ENCODE data around the gene PNPLA6. TPM values are rescaled to one million over a fixed set of nuclear protein-coding genes. Genes with fewer than 3 reads are reported as not detected.

PNPLA6 gene
- total and polyA plus RNA-seq, 2 experiments from 2014 or later = 66.6 to 135 TPM

DNA sequence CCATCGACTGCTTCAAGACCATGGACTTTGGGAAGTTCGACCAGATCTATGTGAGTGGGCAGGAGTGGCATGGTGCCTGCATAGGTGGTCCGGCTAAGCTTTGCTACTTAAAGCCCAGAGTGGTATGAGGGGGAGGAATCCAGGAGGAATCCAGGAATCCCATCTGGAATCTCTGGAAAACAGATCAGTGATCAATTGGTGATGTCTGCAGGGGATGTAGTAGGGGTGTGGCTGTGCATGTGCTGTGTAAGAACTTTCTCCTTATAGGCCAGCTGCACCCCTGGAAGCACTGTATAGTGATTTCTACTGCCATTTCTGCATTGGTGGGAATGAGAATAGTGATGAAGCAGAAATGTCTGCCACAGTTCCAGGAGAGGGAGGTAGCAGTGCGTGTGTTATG is 23.6 kb downstream of the PNPLA6 start:
- H3K9me3 Mint-ChIP-seq = no peaks in the 10 kb centered on the region; the same call in 1 of the 3 replicates
- H3K4me1 Mint-ChIP-seq = no peaks in the 10 kb centered on the region
- DNase-seq (ENCODE audit: low spot score) (no peak), ATAC-seq (no peak)
- peaks cover 7% of the 10 kb centered on the region for H3K27me3 Mint-ChIP-seq (ENCODE audit: insufficient read depth, low read depth, poor library complexity)
- Histone ChIP-seq H4K20me1 (replicated peaks; ENCODE audit: insufficient read depth) (no peaks in the 10 kb centered on the region; the same call in 1 of the 2 replicates), H3K79me2 (replicated peaks; ENCODE audit: insufficient read depth) (no peaks in the 10 kb centered on the region), H3K4me1 (ENCODE audit: insufficient read depth) (no peaks in the 10 kb centered on the region), H3K36me3 (ENCODE audit: insufficient read depth) (peaks cover 8% of the 10 kb centered on the region; the same call in 1 of the 2 replicates), H3K4me3 (no peak overlapping the region), H3K9me2 (ENCODE audit: insufficient read depth) (no peaks in the 10 kb centered on the region), H3F3A (replicated peaks; ENCODE audit: low read depth) (no peaks in the 10 kb centered on the region), H3K4me2 (no peak overlapping the region), H3K27me3 (ENCODE audit: insufficient read depth) (no peaks in the 10 kb centered on the region), H3K27ac (ENCODE audit: low read depth) (no peak overlapping the region), H2AFZ (no peak overlapping the region)
- no peak overlapping the region for H3K27ac Mint-ChIP-seq
- TF ChIP-seq ETS1 (IDR thresholded peaks at IDR 0.05) = no peak
- no peak for TF ChIP-seq STAT1 (IDR thresholded peaks at IDR 0.05; ENCODE audit: unreplicated experiment)
- no peak for TF ChIP-seq ZNF331 (CRISPR knock-in tag; IDR thresholded peaks at IDR 0.05; ENCODE audit: low read depth)
- TF ChIP-seq EZH2 (IDR thresholded peaks at IDR 0.05; ENCODE audit: low read depth, unreplicated experiment) = no peak
- TF ChIP-seq ZNF462 (CRISPR knock-in tag; IDR thresholded peaks at IDR 0.05) = no peak
- no peak for TF ChIP-seq CTCF (conservative IDR thresholded peaks at IDR 0.05; ENCODE audit: low read depth in 2 of 2)
- TF ChIP-seq, protein P1, sequence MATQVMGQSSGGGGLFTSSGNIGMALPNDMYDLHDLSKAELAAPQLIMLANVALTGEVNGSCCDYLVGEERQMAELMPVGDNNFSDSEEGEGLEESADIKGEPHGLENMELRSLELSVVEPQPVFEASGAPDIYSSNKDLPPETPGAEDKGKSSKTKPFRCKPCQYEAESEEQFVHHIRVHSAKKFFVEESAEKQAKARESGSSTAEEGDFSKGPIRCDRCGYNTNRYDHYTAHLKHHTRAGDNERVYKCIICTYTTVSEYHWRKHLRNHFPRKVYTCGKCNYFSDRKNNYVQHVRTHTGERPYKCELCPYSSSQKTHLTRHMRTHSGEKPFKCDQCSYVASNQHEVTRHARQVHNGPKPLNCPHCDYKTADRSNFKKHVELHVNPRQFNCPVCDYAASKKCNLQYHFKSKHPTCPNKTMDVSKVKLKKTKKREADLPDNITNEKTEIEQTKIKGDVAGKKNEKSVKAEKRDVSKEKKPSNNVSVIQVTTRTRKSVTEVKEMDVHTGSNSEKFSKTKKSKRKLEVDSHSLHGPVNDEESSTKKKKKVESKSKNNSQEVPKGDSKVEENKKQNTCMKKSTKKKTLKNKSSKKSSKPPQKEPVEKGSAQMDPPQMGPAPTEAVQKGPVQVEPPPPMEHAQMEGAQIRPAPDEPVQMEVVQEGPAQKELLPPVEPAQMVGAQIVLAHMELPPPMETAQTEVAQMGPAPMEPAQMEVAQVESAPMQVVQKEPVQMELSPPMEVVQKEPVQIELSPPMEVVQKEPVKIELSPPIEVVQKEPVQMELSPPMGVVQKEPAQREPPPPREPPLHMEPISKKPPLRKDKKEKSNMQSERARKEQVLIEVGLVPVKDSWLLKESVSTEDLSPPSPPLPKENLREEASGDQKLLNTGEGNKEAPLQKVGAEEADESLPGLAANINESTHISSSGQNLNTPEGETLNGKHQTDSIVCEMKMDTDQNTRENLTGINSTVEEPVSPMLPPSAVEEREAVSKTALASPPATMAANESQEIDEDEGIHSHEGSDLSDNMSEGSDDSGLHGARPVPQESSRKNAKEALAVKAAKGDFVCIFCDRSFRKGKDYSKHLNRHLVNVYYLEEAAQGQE (IDR thresholded peaks at IDR 0.05; ENCODE audit: unreplicated experiment) = no peak
- TF ChIP-seq POLR2AphosphoS5 (IDR thresholded peaks at IDR 0.05; ENCODE audit: low read depth) = no peak
- no peak for TF ChIP-seq EZH2phosphoT487 (IDR thresholded peaks at IDR 0.05; ENCODE audit: unreplicated experiment)
- H3K4me3 Mint-ChIP-seq = no peak overlapping the region
- peaks cover 37% of the 10 kb centered on the region for H3K36me3 Mint-ChIP-seq (ENCODE audit: low read depth)
